GM18526 (cell line): Measurements from ENCODE around the gene NIPSNAP3A.
A peak's percentile ranks its signal among the peaks of the same experiment; 100 is the strongest.

Experiments used
- POLR2A ChIP-seq: IDR thresholded peaks from 3 replicates; pipeline ENCODE4 v1.6.1; 2011; ENCODE audit not compliant: insufficient read length; ENCODE audit errors: extremely low read depth

The NIPSNAP3A gene

DNA sequence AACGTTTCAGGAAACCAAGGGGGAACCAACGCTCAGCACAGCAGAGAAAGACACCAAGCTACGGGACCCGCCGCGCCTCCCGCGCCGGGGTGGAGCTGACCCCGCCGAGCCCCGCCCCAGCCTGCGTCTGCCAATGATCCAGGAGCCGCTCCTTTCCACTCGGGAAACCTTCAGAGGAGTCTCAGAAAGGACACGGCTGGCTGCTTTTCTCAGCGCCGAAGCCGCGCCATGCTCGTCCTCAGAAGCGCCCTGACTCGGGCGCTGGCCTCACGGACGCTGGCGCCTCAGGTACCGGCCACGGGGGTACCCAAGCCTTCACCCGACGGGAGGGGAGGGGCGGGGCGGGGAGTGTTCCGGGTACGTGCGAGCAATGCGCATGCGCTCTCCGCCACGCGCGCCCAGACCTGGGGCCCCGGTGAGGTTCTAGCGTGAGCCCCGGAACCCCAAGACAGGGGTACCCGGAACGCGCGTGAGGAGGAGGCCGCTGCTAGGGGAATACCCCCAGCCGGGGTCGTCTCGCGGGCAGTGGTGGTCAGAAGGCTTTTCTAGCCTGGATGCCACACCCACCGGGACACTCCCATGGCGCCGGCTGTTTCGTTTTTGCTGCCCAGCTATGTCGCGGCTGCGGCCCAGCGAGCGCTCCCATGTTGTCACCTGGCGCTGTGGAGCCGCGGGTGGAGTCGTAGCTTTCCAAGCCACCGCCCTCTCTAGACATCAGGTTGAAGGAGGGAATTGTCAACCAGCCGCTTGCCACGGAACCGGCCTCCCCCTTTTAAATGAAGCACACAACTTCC lies at the start of gene NIPSNAP3A:
NIPSNAP3A (plus strand) TSS at position 119 of the 794 bp plus-strand sequence; CDS start at position 229, 110 bp downstream.
- peak; percentile 61 for TF ChIP-seq POLR2A

DNA sequence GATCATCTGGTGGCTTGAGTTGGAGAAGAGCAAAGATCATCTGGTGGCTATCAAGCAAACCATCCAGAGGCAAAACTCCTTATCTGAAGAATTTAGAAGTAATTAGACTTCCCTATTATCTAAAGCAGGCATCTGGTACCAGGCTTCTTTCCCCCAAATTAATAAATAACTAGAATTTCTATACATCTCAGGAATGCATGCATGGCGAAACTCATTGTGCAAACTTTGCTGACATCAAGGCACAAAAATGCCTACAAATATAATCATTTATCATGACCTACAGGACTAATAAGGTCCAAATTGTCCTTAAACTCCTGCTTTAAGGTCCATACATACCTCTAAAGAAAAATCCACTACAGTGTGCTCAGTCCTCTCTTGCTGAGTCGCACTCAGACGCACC lies 47.2 kb upstream of the NIPSNAP3A start:
- TF ChIP-seq POLR2A = no peak

- TF ChIP-seq POLR2A = no peak
Observed at GRCh38 chr9:104711604-104712003, 35.9 kb upstream of the NIPSNAP3A start.

- TF ChIP-seq POLR2A = no peak
Observed at GRCh38 chr9:104725014-104725413, 22.5 kb upstream of the NIPSNAP3A start.

DNA sequence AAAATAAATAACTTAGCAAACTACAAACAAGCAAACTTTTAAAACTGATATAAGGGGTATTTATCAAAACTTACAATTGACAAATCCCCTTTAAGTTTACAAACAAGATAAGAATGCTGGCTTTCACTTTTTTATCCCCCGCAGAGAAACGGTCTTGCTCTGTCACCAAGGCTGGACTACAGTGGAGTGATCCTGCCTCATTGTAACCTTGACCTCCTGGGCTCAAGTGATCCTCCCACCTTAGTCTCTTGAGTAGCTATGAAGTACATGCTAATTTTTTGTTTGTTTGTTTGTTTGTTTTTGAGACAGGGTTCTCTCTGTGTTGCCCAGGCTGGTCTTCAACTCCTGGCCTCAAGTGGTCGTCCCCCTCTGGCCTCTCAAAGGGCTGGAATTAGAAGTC lies 9.0 kb upstream of the NIPSNAP3A start:
- TF ChIP-seq POLR2A = no peak

DNA sequence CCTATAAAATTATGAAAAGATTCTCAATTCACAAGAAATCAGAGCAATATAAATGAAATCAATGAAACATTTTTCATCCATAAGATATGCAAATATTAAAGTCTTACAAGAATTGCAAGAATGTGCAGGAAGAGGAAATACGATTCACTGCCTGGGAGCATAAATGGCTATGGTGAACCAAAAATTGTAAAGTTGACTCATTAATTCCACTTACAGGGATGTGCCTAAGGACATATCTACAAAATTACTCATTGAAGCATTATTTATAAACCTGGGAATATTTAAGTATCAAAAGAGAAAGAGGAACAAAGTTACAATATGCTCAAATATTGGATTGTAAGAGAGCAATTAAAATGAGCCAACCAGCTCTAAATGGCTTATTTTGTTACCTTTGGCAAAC lies 6.9 kb upstream of the NIPSNAP3A start:
- TF ChIP-seq POLR2A = no peak

DNA sequence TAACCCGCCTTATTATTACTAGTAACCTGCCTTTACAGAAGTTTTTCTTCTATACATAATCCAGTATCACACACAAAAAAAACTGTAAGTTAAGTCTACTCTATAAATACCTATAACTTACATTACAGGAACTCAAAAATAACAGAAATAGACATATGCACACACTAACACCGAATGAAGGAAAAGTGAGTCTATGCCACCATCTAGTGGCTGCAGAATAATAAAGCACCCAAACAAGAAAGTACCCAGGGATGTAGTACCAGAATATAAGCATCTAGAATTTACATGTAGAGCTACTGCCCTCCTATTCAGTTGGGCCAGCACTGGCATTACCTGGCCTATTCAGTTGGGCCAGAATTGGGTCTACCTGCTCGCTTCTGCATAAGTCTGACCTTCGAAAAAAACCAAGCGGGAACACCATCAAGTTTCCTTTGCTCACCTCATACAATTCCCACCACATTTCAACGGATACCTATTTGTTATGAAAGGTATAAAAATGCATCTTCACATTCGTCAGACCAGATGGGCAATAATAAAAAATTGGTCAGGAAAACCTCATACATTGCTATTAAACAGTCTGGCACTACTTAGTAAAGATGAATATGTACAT lies 4.0 kb upstream of the NIPSNAP3A start:
- TF ChIP-seq POLR2A = no peak

DNA sequence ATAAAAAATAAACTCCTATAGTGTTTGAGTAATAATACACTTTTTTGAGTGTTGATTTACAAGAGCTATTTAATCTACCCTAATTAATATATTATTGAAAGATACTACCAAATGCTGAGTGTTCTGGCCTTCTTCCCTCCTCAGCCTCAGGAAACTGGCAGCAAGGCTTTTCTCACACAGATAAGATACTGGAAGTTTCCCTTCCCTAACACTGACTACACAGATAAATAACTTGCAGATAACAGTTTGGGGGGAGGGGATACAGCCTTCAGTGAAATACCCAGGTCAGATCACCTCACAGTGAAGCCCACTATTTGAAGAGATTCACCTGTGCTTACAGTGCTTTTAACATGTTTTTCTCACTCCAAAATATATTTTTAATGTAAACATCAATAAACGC lies 1.6 kb upstream of the NIPSNAP3A start:
- no peak for TF ChIP-seq POLR2A

GRCh38 chr9:104746285-104746684 lies 1.2 kb upstream of the NIPSNAP3A start:
- no peak for TF ChIP-seq POLR2A

DNA sequence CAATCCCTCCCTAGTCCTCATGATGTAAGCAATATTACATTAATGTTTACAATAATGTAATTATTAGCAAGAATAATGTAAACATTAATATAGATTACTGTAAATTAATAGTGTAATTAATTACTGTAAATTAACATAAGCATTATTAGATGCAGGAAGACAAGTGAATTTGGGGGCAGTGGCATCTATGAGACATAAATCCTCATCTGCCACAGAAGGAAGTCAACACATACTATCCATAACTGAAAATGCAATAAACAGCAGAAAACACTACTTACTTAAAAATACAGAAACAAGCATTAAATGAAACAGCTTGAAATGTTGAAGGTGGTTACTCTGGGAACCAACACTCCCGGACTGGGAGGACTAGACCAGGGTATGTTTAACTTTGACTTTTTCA lies 685 bp upstream of the NIPSNAP3A start:
- no peak for TF ChIP-seq POLR2A

DNA sequence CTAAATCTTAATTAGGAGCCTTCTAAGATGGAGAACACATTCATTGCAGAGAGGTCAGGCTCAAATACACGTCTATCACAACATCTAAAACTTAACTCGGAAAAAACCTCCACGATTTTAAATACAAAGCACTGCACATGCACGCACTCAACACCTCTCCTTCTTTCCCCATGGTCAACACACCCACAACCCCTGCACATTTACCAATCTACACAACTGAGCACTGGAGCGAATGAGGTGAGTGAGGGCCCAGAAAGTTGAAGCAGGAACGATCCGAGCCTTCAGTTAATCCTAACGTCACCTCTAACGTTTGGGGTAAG lies 278 bp upstream of the NIPSNAP3A start:
- TF ChIP-seq POLR2A = no peak

DNA sequence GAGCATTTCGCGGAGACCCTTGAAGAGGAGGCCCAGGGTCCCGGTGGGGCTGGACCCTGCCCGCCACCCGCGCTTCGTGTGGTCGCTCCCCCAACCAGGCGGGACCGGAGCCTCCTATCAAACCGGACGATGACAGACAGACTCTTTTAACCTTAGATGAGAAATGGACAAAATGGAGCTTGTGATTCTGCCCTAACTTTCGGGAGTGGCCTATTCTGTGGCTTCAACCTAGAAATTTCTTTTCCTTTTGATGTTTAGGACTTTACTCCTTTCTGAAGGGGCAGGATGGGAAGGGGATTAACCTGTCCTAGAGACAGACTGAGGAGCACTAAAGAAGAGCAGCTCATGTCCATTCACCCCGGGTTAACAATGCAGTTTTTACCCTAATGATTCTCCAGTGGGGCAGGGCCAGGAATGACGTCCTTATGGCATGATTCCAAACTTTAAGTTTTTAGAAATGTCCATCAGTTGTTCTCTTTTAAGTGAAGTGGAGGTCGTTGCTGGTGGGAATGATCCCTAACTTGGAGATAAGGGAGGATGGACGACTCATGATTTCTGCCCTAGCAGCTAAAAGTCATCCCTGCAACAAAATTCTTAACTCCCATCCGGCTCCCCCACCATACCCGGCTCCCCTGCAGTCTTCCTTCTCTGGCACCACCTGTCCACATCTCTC lies 1.0 kb downstream of the NIPSNAP3A start:
- no peak for TF ChIP-seq POLR2A

- TF ChIP-seq POLR2A = no peak
Observed at GRCh38 chr9:104750185-104750767, 2.8 kb downstream of the NIPSNAP3A start.

DNA sequence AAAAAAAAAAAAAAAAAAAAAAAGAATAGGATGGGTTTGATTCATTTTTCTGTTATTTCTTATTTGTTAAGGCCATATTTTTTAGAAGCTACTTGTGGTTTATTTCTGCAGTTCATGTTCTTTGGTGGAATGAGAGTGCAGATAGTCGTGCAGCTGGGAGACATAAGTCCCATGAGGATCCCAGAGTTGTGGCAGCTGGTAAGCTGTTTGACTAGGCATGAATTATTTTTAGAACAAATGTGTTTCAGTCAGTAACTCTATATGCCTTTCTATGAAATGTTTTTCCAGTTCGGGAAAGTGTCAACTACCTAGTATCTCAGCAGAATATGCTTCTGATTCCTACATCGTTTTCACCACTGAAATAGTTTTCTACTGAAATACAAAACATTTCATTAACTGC lies 11.5 kb downstream of the NIPSNAP3A start:
- TF ChIP-seq POLR2A = no peak

DNA sequence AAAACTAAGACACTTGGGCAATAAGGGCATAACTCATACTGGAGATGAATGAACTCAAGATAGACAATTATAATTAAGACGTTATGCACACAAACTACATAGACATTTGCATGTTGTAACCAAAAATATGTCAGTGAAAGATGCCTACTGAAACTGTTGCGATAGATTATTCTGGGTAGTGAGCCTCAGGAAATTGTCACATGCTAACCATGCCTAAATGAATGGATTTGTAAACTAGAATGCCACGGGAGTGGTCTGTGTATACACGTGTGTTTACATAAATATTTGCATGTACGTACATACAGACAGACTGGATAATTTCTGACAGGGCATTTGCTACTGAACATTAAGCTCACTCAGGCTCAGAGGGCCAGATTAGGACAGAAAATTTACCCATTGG lies 17.7 kb downstream of the NIPSNAP3A start:
- no peak for TF ChIP-seq POLR2A

- no peak for TF ChIP-seq POLR2A
Observed at GRCh38 chr9:104766025-104766424, 18.5 kb downstream of the NIPSNAP3A start.
